GM23248 (cell line): ENCODE results near the gene CDKAL1.

Experiments used
- EZH2 ChIP-seq: fragments of 200-600 bp; sonication (generic); IDR thresholded peaks from 2 replicates; pipeline ENCODE4 v1.6.1; 2018; ENCODE audit warnings: antibody characterized with exemption, mild to moderate bottlenecking; ENCODE audit not compliant: insufficient read depth, poor library complexity, severe bottlenecking
- EZH2phosphoT487 ChIP-seq: fragments of 200-600 bp; sonication (generic); IDR thresholded peaks from 2 replicates; pipeline ENCODE4 v1.6.1; 2018; ENCODE audit warnings: antibody characterized with exemption, moderate library complexity, mild to moderate bottlenecking, low read depth; ENCODE audit not compliant: insufficient read depth

- TF ChIP-seq EZH2 (no peak), EZH2phosphoT487 (no peak)
Observed at GRCh38 chr6:21048047-21048446, 513.8 kb downstream of the CDKAL1 start.
